NCI-H1092 treated with DMSO at 0.1 percent for 48 hours (cell line): Measurements from ENCODE around the gene NUP133.
A peak's percentile ranks its signal among the peaks of the same experiment; 100 is the strongest.
"Not testable (repeated sequence)": the region's sequence is repeated elsewhere in the genome, so short reads cannot be mapped to it uniquely, and the experiment has no call there.

ENCODE experiments used
- DNase-seq: peaks from one replicate; lab custom pipeline; 2025; lab: John Stamatoyannopoulos, UW

NUP133 gene

DNA sequence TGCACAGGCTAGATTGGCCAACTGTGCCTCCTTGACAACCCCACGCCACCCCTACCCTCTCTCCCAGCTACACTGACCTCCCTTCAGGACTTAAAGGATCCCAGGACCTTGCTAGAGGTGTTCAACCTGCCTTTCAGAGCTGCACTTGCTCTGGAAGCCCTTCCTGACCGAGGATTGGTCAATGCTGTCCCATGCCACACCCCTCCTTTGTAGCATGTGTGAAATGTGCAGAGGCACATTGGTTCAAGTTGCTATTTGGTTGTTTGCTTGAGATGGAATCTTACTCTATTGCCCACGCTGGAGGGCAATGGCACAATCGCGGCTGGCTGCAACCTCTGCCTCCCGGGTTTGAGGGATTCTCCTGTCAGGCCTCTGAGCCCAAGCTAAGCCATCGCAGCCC, 96.1 kb downstream of the NUP133 start:
- DNase-seq = peak; percentile 31

DNA sequence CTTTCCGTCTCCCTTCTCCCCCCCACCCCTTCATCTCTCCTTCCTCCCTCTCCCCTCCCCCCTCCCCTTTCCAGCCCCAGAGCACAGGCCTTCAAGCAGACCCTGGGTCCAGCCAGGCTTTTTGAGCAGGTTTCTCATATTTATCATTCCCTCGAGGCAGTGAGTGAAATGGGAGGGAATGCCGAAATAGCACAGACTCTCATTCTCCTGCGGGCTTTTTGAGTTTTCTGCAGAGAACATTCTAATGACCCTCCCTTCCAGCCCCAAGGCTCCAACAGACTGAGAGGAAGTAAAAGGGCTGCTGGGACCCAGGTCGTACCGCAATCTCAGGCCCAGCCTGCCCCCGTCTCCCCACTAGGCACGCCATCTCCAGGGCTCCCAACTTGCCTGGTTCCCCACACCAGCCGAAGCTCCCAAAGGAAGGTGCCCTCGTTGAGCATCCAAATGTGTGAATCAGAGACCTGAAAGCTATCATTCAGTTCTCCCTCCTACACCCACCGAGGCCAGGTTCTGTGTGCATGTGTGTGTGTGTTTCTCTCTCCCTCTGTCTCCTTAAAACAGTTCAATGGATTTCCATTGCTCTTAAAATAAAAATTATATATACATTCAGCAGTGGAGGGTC, 96.6 kb downstream of the NUP133 start:
- peak; percentile 40 for DNase-seq

DNA sequence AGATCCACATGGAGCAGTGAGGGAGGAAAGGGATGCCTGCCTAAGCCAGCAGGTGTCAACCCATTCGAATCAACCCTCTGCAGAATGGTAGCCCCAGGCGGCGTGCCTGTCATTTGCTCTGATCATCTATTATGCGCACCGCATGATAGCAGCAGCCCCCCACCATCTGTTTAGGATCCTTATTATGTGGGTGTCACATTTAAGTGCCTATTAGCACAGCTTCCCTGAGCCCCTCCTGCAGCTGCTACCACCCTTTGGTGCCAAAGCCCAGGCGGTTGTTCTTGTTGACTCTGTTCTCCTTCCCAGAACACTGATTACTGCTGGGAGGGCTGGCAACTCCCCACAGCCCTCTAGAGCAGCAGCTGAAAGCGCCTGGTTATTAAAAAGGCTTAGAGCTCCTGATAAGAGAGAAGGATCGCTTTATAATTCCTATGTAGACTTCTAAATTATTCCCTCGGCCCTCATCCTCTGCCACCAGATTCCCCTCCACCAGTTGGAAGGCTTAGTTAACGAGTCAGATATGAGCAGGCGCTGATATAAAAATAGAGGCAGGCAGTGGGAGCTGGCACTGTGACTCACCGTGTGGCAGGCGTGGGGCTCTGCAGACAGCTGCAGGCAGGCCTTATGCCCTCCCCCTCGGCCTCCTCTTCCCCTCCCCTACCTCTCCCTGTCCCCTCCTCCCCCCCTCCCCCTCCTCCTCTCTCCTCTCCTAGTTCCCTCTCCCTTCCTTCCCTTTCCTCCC, 97.3 kb downstream of the NUP133 start:
- DNase-seq = peak; percentile 99

DNA sequence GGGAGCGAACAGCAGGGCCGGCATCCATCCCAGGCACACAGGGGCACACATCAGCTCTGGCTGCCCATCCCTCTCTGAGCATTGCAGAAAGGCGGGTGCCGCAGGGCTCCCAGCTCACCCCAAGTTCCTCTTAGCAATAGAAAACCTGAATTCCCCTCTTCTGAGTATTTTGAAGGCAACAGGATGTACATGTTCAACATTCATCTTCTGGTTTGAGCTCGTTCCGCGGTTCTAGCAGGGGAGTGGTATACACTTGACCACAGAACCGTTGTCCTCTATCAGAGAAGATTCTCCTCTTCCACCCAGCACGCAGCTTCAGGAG, 97.8 kb downstream of the NUP133 start:
- DNase-seq = no peak

DNA sequence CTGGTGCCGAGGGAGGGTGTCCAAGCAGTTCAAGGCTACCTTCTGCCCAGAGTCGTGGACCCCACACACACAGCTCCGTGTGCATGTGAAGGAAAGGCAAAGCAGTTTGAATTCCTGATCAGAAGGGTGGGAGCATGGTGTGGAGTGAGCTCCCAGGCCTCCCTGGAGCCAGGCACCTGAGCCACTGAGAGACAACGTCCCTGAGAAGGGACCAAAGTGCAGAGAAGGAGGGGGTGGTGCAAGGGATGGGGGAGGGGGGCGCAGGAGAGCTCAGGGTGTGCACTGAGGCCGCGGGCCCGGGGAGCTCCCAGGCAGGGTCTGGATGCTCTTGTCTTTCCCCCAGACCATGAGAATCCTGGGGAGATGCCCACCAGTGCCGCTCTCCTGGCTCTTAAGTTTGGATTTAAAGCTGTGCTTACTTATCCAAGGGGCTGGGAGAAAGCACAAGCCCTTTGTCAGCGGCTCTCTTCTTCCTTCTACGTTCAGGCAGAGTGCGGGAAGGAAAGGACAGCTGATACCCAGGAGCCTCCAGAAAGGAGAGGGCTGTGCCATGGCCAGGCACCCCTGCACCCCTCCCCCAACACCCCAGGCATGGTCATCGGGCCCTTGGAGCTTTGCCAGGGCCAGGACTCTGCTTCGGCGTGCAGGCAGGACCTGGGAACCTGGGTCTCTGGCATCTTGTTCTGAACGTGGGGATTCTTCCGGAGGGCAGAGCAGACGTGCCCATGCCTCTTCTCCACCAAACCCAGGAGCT, 98.3 kb downstream of the NUP133 start:
- DNase-seq = peak; percentile 76

DNA sequence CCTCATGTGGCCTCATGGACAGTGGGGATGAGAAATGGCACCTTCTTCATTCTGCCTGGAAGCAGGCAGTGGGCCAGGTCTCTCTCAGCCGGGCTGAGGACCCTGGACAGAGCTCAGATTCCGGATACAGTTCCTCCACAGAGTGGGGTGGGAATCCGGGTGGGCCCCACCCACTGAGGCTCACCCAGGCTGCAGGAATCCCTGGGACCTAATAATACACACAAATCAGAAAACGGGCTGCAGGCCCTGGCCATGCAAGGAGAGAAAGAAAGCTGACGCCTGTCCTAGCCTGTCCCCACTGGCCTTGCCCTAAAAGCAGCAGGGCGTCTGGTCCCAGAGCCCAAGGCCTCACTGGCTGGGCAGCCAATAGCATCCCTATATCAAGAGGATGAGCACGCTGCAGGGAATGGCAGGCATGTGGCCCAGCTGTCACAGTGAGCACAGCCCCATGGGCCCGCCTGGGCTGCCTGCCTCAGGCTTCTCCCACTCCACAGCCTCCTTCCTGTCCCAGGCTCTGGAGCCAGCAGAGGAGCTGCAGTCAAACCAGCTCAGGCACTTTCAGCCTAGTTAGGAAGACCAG, 99.6 kb downstream of the NUP133 start:
- peak; percentile 13 for DNase-seq

DNA sequence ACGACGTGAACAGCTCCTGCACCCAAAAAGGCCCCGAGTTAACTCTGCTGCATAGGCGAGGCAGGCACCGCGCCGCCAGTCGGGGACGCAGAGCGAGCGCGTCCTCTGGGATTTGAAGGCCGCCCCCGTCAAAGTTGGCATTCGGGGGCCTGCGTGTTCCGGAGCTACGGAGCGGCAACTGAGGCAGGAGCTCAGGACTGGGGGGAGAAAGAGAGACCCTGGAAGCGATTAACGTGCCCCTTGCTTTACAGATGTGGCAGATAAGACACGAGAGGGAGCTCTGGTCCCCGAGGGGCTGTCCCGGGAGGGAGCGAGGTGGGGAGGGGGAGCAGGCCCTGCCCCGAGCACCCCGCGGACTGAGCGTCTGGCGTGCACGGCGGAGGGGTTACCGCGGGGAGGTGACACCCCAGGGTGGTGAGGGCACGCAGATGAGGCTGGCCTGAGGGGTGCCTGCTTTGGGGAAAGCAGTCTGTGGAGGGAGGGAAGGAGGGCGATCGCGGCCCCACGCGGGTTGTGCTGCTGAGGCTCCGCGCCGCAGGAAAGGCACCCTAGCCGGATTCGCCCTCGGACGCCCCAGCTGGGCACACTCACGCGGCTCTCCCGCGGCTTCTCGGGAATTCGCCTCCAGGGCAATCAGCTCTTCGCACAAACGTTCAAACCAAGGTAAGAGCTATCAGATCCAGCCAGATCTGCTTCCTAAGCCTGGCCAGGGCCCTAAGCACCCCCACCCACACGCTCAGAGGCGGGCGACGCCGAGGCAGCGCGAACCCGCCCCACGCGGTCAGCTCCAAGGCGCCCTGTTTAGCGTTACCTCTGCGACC, 100.7 kb downstream of the NUP133 start:
- DNase-seq = no peak

DNA sequence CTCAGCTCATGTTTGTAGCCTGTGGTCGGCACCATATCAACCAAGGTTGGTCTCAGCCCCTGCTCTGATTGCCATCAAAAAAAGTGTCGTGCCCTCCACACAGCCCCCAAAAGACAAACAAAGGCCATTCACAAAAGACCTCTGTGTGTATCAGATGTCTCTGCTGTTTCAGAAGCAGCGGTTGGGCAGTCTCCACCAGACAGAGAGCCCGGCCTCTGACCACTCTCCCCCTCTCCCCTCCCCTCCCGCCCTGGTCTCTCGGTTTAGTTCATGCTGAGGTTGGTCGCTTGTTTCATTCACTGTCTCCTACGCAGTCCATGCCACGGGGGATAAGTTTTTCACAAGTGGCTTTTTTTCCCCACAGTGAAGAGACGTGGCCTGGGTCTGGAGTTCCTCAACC, 101.3 kb downstream of the NUP133 start:
- peak; percentile 80 for DNase-seq

DNA sequence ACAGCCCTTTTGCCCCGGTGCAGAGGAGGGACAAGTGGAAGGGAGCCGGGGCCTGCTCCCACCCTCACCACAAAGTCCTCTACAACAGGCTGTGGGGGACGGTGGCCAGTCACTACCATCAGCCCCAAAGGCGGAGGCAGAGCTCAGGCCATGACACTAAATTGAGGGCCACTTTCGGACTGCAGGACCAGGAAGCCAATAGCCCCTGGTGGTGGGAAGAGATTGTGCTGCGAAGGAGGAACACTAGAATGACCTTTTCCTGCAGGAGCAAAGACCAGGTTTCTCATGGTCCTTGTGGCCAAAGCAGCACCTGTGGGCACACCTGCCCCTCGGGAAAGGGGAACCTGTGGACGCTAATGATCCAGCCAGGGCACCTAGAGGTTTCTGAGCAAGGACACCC, 104.6 kb downstream of the NUP133 start:
- DNase-seq = no peak

DNA sequence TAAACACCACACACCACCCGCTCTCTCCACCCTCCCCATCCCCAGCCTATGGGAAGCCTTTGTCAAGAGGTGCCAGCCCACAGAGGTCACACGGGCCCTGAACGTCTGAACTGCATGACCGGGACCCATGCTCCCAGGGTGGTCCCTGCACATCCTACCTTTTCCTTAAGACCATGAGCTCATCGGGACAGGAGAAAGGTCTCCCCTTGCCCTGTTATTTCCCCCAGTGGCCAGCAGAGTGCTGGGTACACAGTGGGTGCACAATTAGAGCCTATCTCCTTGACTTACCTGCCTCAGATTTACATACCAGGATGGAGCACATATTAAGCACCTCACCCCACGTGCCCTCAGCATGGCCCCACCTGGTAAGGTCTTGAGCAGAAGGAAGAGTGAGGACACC, 105.1 kb downstream of the NUP133 start:
- no peak for DNase-seq

DNA sequence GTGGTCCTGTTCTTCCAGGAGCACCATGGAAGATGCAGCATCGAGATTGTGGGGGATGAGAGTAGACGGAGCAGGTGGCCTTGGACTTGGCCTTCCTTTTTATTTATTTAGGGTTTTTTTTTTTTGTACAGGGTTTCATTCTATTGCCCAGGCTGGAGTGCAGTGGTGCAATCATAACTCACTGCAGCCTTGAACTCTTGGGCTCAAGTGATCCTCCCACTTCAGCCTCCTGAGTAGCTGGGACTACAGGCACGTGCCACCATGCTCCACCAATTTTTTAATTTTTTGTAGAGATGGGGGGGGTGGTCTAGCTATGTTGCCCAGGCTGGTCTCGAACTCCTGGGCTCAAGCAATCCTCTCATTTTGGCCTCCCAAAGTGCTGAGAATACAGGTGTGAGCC, 105.8 kb downstream of the NUP133 start:
- not testable (repeated sequence) for DNase-seq

DNA sequence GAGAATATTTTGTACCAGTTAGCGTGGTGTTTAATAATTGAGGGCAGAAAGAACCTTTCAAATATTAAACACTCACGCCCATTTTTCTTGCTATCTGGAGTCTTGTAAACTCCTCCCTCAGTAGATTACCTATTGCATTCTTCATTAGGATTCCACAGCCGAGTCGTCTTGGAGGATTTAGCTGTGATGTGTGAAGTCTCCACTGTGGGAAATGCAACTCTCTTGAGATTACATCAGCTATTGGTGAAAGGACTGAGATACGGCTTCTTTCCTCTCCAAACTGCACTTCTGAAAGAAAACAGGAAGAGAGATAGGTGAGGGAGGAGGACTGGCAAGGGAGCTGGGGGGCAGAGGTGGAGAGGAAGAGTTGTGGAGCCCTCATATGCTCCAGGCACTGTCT, 110.4 kb downstream of the NUP133 start:
- no peak for DNase-seq

DNA sequence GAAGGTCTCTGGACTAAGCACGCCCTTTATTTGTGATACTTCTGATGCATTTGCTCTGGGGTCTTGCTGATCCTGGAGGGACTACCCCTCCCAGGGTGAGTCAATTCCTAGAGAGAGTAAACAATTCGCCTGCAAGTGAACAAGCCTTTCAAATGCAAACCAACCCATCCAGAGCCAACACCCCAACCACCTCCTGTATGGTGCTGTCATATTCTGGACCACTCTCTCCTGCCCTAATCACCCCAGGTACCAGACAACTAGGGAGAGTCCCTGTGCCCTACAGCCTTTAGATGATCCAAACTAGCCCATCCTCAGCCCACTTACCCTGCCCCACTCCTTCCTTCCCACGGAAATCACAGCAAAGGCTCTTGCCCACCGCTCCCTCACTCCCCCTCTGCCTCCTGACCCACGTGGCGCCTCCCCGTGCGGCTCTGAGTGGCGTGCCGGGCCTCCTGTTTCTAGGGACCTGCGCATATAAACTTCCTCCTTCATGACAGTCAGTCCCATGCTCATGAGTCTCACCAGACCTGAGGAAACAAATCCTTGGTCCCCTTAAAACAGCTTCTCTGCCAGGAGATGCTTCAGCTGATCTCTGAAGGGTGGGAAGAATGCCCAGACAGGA, 111.4 kb downstream of the NUP133 start:
- DNase-seq = no peak

DNA sequence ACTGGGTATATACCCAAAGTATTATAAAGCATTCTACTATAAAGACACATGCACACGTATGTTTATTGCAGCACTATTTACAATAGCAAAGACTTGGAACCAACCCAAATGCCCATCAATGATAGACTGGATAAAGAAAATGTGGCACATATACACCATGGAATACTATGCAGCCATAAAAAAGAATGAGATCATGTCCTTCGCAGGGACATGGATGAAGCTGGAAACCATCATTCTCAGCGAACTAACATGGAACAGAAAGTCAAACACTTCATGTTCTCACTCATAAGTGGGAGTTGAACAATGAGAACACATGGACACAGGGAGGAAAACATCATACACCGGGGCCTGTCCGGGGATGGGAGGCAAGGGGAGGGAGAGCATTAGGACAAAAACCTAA, 113.6 kb downstream of the NUP133 start:
- not testable (repeated sequence) for DNase-seq

DNA sequence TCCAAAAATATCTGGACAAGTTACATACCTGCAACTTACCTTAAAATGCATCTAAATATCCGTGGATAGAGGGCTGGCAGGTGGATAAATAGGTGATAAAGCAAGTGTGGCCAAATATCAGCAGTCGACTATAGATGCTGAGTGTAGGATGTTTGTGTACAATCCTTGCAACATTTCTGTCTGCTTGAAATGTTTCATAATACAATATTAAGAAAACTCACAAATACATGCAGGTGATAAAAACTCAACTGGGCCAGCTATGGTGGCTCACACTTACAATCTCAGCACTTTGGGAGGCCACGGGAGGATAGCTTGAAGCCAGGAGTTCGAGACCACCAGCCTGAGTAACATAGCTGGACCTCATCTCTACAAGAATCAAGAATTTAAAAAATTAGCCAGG, 115.2 kb downstream of the NUP133 start:
- no peak for DNase-seq
